Activated naive CD8-positive, alpha-beta T cell (primary cell): ENCODE measurements around the gene MOSPD2.

ENCODE experiments used
- H3K27ac Mint-ChIP-seq: one replicate; pipeline ENCODE4 v1.8.0; 2021; ENCODE audit warnings: mixed read lengths
- H3K27me3 Mint-ChIP-seq: one replicate; pipeline ENCODE4 v1.8.0; 2021; ENCODE audit warnings: mixed read lengths
- H3K36me3 Mint-ChIP-seq: one replicate; pipeline ENCODE4 v1.8.0; 2021; ENCODE audit warnings: mixed read lengths
- H3K4me1 Mint-ChIP-seq: one replicate; pipeline ENCODE4 v1.8.0; 2021; ENCODE audit warnings: low read depth, mixed read lengths
- H3K4me3 Mint-ChIP-seq: one replicate; pipeline ENCODE4 v1.8.0; 2021; ENCODE audit warnings: mild to moderate bottlenecking, mixed read lengths
- H3K9me3 Mint-ChIP-seq: one replicate; pipeline ENCODE4 v1.8.0; 2021; ENCODE audit warnings: low read depth, mixed read lengths

The MOSPD2 gene

GRCh38 chrX:14884714-14885113 is 11.5 kb downstream of the MOSPD2 start:
- H3K4me3 Mint-ChIP-seq, result no peak overlapping the region
- H3K4me1 Mint-ChIP-seq, result peaks cover 12% of the 10 kb centered on the region
- no peaks in the 10 kb centered on the region for H3K9me3 Mint-ChIP-seq
- no peaks in the 10 kb centered on the region for H3K27me3 Mint-ChIP-seq
- peaks cover 2% of the 10 kb centered on the region for H3K36me3 Mint-ChIP-seq
- peak overlapping the region; percentile 28 for H3K27ac Mint-ChIP-seq

- Mint-ChIP-seq H3K36me3 (peaks cover 2% of the 10 kb centered on the region), H3K4me1 (peaks cover 12% of the 10 kb centered on the region), H3K27ac (no peak overlapping the region), H3K9me3 (no peaks in the 10 kb centered on the region), H3K27me3 (no peaks in the 10 kb centered on the region), H3K4me3 (no peak overlapping the region)
Observed at GRCh38 chrX:14886252-14886651, 13.0 kb downstream of the MOSPD2 start.

DNA sequence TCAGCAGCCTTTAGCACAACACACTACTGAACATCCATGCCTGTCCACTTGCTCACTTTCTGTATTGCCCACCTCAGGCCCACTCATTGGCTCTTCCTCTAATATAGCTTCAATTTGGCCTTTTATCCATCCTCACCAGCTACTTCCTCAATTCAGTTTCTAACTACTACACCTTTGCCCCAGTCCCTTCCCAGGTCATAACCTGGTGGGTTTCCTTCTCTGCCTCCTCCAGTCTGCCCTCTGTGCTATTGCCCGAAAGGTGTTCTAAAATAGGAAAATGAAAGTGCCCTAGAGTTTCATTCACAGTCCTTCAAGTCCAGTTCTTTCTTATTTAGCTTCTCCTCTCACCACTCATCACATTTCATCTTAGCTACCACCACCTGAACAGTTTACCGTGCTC is 23.1 kb downstream of the MOSPD2 start:
- Mint-ChIP-seq H3K36me3 (peaks cover 10% of the 10 kb centered on the region), H3K4me1 (peaks cover 4% of the 10 kb centered on the region), H3K4me3 (no peak overlapping the region), H3K9me3 (no peaks in the 10 kb centered on the region), H3K27me3 (no peaks in the 10 kb centered on the region), H3K27ac (peak overlapping the region; percentile 42)

- no peak overlapping the region for H3K27ac Mint-ChIP-seq
- H3K36me3 Mint-ChIP-seq, result peaks cover 10% of the 10 kb centered on the region
- no peak overlapping the region for H3K4me3 Mint-ChIP-seq
- H3K9me3 Mint-ChIP-seq, result no peaks in the 10 kb centered on the region
- H3K4me1 Mint-ChIP-seq, result peaks cover 4% of the 10 kb centered on the region
- no peaks in the 10 kb centered on the region for H3K27me3 Mint-ChIP-seq
Observed at GRCh38 chrX:14897042-14897441, 23.8 kb downstream of the MOSPD2 start.

DNA sequence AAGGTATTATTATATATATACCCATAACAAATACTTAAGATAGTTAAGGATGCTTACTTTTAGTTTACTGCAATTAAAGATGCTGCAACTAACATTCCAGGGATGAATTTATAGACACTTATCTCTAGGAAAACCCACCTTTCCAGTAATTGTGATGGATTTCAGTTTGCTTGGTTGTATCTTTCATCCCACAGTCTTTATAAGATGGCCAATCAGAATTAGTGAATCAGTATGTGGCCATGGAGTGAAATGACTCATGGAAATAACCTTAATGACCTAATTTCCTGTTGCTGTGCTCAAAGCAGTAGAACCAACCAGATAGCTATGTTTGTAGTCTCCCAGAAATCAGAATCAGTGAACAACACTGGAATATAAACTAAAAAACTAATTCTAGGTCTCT is 26.4 kb downstream of the MOSPD2 start:
- Mint-ChIP-seq H3K4me1 (peaks cover 4% of the 10 kb centered on the region), H3K4me3 (no peak overlapping the region), H3K27ac (peak overlapping the region; percentile 83), H3K36me3 (peaks cover 18% of the 10 kb centered on the region), H3K27me3 (no peaks in the 10 kb centered on the region), H3K9me3 (no peaks in the 10 kb centered on the region)

DNA sequence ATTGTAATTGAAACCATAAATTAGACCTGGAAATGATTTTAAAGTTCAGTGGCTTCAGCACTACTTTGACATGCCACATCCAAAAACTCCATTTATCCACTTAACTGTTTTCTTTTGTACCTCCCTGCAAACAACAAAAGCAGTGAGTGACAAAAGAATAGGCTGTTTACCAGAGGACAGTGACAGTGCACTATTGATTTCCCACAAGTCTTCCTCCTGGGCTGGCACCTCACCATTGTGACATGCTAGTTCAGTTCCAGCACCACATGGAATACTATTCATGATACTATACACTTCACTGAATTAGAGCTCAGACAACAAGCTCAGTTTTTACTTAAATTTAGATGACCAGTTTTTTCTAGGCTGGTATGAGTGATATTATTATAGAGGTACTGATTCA is 29.3 kb downstream of the MOSPD2 start:
- no peaks in the 10 kb centered on the region for H3K9me3 Mint-ChIP-seq
- peaks cover 4% of the 10 kb centered on the region for H3K4me1 Mint-ChIP-seq
- no peak overlapping the region for H3K27ac Mint-ChIP-seq
- H3K36me3 Mint-ChIP-seq, result peaks cover 9% of the 10 kb centered on the region
- H3K27me3 Mint-ChIP-seq, result no peaks in the 10 kb centered on the region
- no peak overlapping the region for H3K4me3 Mint-ChIP-seq

- Mint-ChIP-seq H3K27me3 (no peaks in the 10 kb centered on the region), H3K4me1 (peaks cover 4% of the 10 kb centered on the region), H3K4me3 (no peak overlapping the region), H3K27ac (no peak overlapping the region), H3K36me3 (peaks cover 10% of the 10 kb centered on the region), H3K9me3 (no peaks in the 10 kb centered on the region)
Observed at GRCh38 chrX:14903891-14904290, 30.7 kb downstream of the MOSPD2 start.

- Mint-ChIP-seq H3K27me3 (no peaks in the 10 kb centered on the region), H3K4me1 (no peaks in the 10 kb centered on the region), H3K36me3 (peaks cover 4% of the 10 kb centered on the region)
Observed at GRCh38 chrX:14913241-14913640, 40.0 kb downstream of the MOSPD2 start.

DNA sequence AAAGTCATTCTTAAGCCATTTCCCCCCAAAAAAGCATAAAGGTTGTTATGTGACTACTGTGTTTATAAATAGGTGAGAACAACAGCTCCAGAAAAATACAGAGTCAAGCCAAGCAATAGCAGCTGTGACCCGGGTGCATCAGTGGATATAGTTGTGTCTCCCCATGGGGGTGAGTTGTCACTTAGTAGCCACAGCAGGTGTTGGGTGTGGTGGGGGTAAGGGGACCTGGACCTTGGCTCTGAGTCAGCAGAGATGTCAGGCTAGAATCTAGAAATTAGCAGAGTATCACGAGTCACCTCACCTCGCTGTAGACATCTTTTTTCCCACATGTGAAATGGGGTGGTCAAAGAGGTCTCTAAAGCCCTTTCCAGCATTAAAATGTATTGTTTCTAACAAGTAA is 42.4 kb downstream of the MOSPD2 start:
- H3K4me1 Mint-ChIP-seq, result no peaks in the 10 kb centered on the region
- H3K27me3 Mint-ChIP-seq, result no peaks in the 10 kb centered on the region
- H3K4me3 Mint-ChIP-seq, result no peak overlapping the region
- no peaks in the 10 kb centered on the region for H3K9me3 Mint-ChIP-seq
- H3K36me3 Mint-ChIP-seq, result peaks cover 4% of the 10 kb centered on the region
- no peak overlapping the region for H3K27ac Mint-ChIP-seq

More at GRCh38 chrX:14913241-14913640, 40.0 kb downstream of the MOSPD2 start:
- no peak overlapping the region for H3K4me3 Mint-ChIP-seq
- no peaks in the 10 kb centered on the region for H3K9me3 Mint-ChIP-seq
- no peak overlapping the region for H3K27ac Mint-ChIP-seq

DNA sequence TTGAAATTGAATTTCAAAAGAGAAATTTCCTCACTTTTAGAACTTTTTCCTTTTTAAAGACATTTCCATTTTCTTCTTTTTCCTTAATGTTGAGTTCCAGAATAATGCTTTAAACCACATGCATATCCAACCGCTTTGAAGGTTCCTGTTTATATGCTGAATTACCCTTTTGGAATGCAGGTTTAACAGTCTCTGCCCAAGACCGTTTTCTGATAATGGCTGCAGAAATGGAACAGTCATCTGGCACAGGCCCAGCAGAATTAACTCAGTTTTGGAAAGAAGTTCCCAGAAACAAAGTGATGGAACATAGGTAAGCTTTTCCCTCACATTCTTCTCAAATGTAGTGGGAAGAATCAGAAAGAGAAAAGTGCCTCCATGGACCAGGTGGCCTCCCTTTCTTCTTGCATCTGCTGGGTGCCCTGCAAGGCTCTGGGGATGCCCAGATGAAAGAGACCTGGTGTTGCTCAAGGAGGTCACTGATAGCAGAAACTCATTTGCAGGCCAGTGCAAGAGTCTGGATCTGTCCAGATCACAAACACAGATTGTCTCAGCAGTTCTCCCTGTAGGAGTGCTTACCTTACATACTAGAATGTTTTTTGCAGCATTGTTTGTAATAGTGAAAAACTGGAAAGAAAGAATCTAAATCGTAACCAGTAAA is 42.9 kb downstream of the MOSPD2 start:
- Mint-ChIP-seq H3K27ac (no peak overlapping the region), H3K9me3 (no peaks in the 10 kb centered on the region), H3K4me1 (no peaks in the 10 kb centered on the region), H3K27me3 (no peaks in the 10 kb centered on the region), H3K4me3 (no peak overlapping the region), H3K36me3 (peaks cover 4% of the 10 kb centered on the region)

DNA sequence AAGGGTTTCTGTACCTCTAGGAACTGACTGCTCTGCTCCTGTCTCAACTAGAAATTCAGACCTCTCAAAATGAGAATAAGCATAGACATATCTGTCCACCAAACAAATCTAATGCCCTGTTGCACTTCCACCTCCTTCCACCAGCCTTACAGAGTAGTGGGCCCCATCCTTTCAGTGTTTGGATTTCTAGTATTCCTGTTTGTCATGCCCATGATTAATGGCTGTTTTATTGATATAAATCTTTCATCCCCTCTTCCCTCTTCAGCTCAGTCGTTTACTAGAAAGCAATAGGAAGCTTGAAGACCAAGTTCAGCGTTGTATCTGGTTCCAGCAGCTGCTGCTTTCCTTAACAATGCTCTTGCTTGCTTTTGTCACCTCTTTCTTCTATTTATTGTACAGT is 46.2 kb downstream of the MOSPD2 start:
- H3K27me3 Mint-ChIP-seq, result no peaks in the 10 kb centered on the region
- no peak overlapping the region for H3K4me3 Mint-ChIP-seq
- H3K36me3 Mint-ChIP-seq, result peaks cover 3% of the 10 kb centered on the region
- no peak overlapping the region for H3K27ac Mint-ChIP-seq
- no peaks in the 10 kb centered on the region for H3K4me1 Mint-ChIP-seq
- no peaks in the 10 kb centered on the region for H3K9me3 Mint-ChIP-seq

- Mint-ChIP-seq H3K4me3 (no peak overlapping the region), H3K4me1 (no peaks in the 10 kb centered on the region), H3K36me3 (peaks cover 3% of the 10 kb centered on the region), H3K27ac (no peak overlapping the region), H3K27me3 (no peaks in the 10 kb centered on the region), H3K9me3 (no peaks in the 10 kb centered on the region)
Observed at GRCh38 chrX:14920196-14920595, 47.0 kb downstream of the MOSPD2 start.

DNA sequence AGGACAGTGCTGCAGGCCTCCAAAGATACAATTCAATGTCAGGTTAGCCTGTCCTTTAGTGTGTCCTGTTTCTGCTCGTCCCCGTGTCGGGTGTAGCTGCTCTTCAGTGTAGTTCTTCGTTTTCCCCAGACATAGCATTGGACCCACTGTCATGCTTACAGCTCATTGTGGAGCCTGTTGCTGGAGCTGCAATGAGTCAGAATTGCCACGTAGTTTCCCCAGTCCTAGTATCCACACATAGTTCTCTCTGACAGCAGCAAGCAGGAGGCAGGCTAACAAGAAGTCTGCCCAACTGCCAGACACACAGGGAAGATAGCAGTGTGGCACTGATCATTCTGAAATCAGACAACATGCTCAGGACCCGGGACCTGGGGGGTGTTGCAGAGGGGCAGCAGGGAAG is 49.2 kb downstream of the MOSPD2 start:
- H3K27me3 Mint-ChIP-seq, result no peaks in the 10 kb centered on the region
- H3K36me3 Mint-ChIP-seq, result no peaks in the 10 kb centered on the region
- H3K9me3 Mint-ChIP-seq, result no peaks in the 10 kb centered on the region
- H3K4me1 Mint-ChIP-seq, result no peaks in the 10 kb centered on the region
- no peak overlapping the region for H3K27ac Mint-ChIP-seq
- no peak overlapping the region for H3K4me3 Mint-ChIP-seq

DNA sequence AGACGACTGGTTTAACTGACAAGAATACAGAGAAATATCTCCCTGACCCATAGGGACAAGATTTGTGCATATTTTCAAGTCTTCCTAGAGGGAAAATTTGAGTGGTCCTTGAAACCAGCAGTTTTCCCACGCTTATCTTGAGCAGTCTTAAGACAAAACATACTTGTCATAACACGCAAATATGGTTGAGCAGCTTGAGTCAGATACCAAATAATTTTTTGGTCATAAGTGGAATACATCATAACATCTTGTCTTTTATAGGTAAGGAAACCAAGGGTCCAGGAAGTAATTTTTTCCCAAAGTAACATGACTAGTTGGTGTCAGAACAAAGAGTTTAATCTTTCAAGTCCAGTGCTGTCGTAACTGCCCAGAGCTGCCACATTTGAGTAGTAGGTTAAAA is 50.5 kb downstream of the MOSPD2 start:
- Mint-ChIP-seq H3K4me3 (no peak overlapping the region), H3K36me3 (no peaks in the 10 kb centered on the region), H3K9me3 (no peaks in the 10 kb centered on the region), H3K27ac (no peak overlapping the region), H3K27me3 (no peaks in the 10 kb centered on the region), H3K4me1 (no peaks in the 10 kb centered on the region)

- peaks cover 2% of the 10 kb centered on the region for H3K27me3 Mint-ChIP-seq
- no peaks in the 10 kb centered on the region for H3K4me1 Mint-ChIP-seq
- H3K9me3 Mint-ChIP-seq, result no peaks in the 10 kb centered on the region
- H3K4me3 Mint-ChIP-seq, result no peak overlapping the region
- no peak overlapping the region for H3K27ac Mint-ChIP-seq
- H3K36me3 Mint-ChIP-seq, result no peaks in the 10 kb centered on the region
Observed at GRCh38 chrX:14926471-14926870, 53.2 kb downstream of the MOSPD2 start.

GRCh38 chrX:14927401-14927800 is 54.2 kb downstream of the MOSPD2 start:
- H3K27ac Mint-ChIP-seq, result no peak overlapping the region
- H3K36me3 Mint-ChIP-seq, result no peaks in the 10 kb centered on the region
- peaks cover 4% of the 10 kb centered on the region for H3K27me3 Mint-ChIP-seq
- H3K4me3 Mint-ChIP-seq, result no peak overlapping the region
- H3K9me3 Mint-ChIP-seq, result no peaks in the 10 kb centered on the region
- H3K4me1 Mint-ChIP-seq, result no peaks in the 10 kb centered on the region
